ENCODE measurements around the gene TEFM.
"Not testable (repeated sequence)": the region's sequence is repeated elsewhere in the genome, so short reads cannot be mapped to it uniquely, and the experiment has no call there.

DNA sequence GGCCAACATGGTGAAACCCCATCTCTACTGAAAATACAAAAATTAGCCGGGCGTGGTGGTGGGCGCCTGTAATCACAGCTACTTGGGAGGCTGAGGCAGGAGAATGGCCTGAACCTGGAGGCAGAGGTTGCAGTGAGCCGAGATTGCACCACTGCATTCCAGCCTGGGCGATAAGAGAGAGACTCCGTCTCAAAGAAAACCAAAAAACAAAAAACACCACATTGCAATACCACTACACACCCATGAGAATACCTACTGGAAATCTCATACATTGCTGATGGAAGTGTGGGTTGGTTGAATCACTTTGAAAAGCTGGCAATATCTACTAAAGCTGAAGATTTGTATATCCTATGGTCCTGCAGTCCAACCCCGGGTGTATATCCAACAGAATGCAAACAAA is 4.1 kb upstream of the TEFM start:
- not testable (repeated sequence) for TF ChIP-seq FOXA1 (IDR thresholded peaks at IDR 0.05); ZNF384 (IDR thresholded peaks at IDR 0.05); L3MBTL2 (conservative IDR thresholded peaks at IDR 0.05); BHLHE40 (IDR thresholded peaks at IDR 0.05; ENCODE audit: borderline replicate concordance); SUZ12 (IDR thresholded peaks at IDR 0.05); SP1 (IDR thresholded peaks at IDR 0.05); FOXM1 (IDR thresholded peaks at IDR 0.05; ENCODE audit: borderline replicate concordance); LEF1 (IDR thresholded peaks at IDR 0.05; ENCODE audit: borderline replicate concordance); ARNT (IDR thresholded peaks at IDR 0.05); ELF4 (IDR thresholded peaks at IDR 0.05); FOXK2 (IDR thresholded peaks at IDR 0.05); CTBP1 (IDR thresholded peaks at IDR 0.05; ENCODE audit: borderline replicate concordance)

Measured in HEK293T (cell line).